Esophagus muscularis mucosa (tissue), 4 donors: ENCODE data around the gene GCC1. TPM values are rescaled to one million over a fixed set of nuclear protein-coding genes. Genes with fewer than 3 reads are reported as not detected.

Experiments used
- DNase-seq: peaks from one replicate; pipeline ENCODE4 v3.0.0-alpha.2; 2017; ENCODE audit errors: extremely low spot score
- H3K27ac ChIP-seq, 4 donors: fragments of 200-600 bp; sonication (generic); replicated peaks in 1 of 4; 1 replicate in 3 of 4; 2 replicates in 1 of 4; pipeline ENCODE4 v1.5.1; 2016 to 2019; ENCODE audit warnings: mild to moderate bottlenecking in 1 of 4
- H3K27me3 ChIP-seq, 4 donors: fragments of 200-600 bp; sonication (generic); one replicate each; pipeline versions ENCODE4 v1.5.1 to v1.6.0; 2016 to 2019
- H3K36me3 ChIP-seq, 4 donors: fragments of 200-600 bp; sonication (generic); one replicate each; pipeline ENCODE4 v1.5.1; 2016 to 2019
- H3K4me1 ChIP-seq, 4 donors: fragments of 200-600 bp; sonication (generic); one replicate each; pipeline ENCODE4 v1.5.1; 2016 to 2019
- H3K4me3 ChIP-seq, 4 donors: fragments of 200-600 bp; sonication (generic); 1 replicate in 2 of 4; 2 replicates in 2 of 4; pipeline ENCODE4 v1.5.1; 2016 to 2019; ENCODE audit warnings: mild to moderate bottlenecking in 4 of 4, moderate library complexity in 1 of 4
- H3K9me3 ChIP-seq, 4 donors: fragments of 200-600 bp; sonication (generic); 1 replicate in 3 of 4; 2 replicates in 1 of 4; pipeline ENCODE4 v1.5.1; 2016 to 2019
- EP300 ChIP-seq: sonication (generic); formaldehyde crosslinking; IDR thresholded peaks from one replicate; pipeline ENCODE4 v1.6.1; 2017; ENCODE audit warnings: antibody characterized with exemption
- POLR2A ChIP-seq: fragments of 450-650 bp; IDR thresholded peaks from one replicate; pipeline ENCODE4 v1.6.1; 2017; ENCODE audit warnings: antibody characterized with exemption, moderate library complexity, mild to moderate bottlenecking, low read depth
- POLR2AphosphoS5 ChIP-seq, 2 donors: sonication (generic); formaldehyde crosslinking; IDR thresholded peaks; one replicate each; pipeline ENCODE4 v1.6.1; 2017; ENCODE audit warnings: antibody characterized with exemption in 2 of 2
- WGBS: methylation state at CpG from one replicate; pipeline ENCODE4 v1.1.5; 2018; 5-methylcytosine and 5-hydroxymethylcytosine counted together
- intact Hi-C: fragments of 100-400 bp; cut with DNase I; formaldehyde crosslinking; loops from one replicate; pipeline ENCODE4 v1.15.1; 2023
- total RNA-seq, 4 donors: library from RNA; depleted of rRNA; stranded (reverse); fragments of >200 nt; gene quantifications; one replicate each; pipeline versions ENCODE4 v1.1.0 to v1.2.1, GENCODE V29; 2016
- TF ChIP-seq, protein P1 (sequence below), 3 experiments: fragments of 200-600 bp in 2 of 3; fragments of 450-650 bp in 1 of 3; sonication (generic) in 2 of 3; IDR thresholded peaks; one replicate each; pipeline ENCODE4 v1.5.1; 2017 to 2019; ENCODE audit warnings: antibody characterized with exemption in 3 of 3, mild to moderate bottlenecking in 2 of 3, moderate library complexity in 1 of 3

The GCC1 gene
- total RNA-seq, 4 donors from 2014 or later = 11.6 to 17.3 (median 14.7) TPM

DNA sequence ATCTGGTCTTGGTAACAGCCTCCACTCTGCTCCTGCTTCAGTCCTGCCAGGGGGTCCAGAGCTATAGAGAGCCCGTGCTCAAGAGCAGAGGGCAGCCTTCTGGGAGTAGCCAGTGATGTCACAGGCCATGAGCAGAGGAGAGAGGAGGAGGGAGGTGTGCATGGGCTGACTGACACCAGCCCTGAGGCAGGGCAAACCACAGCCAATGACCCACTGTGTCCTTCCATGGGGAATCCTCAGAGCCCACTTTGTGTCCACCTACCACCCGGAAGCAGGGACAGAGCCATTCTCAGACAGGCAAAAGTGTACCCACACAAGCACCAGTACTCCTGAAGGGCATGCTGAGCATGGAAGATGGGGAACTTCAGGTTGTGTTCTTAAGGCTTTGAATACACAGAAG, 32.6 kb upstream of the GCC1 start, which contains the start of gene PAX4:
PAX4 (minus strand) TSS at position 101 of the 400 bp plus-strand sequence. CDS start 2,214 bp downstream, outside the sequence.
- Histone ChIP-seq H3K36me3 (no peaks in the 10 kb centered on the region), H3K4me1 (no peaks in the 10 kb centered on the region), H3K9me3 (no peaks in the 10 kb centered on the region), H3K4me3 (no peak within 1 kb of the TSS), H3K27ac (no peak within 1 kb of the TSS), H3K27me3 (peaks cover 0 to 76% (median 2%) of the 10 kb centered on the region in 4 donors)
- no peak for TF ChIP-seq POLR2A
- no peak for TF ChIP-seq EP300
- no peak for TF ChIP-seq POLR2AphosphoS5 (IDR thresholded peaks at IDR 0.05)
- intact Hi-C loops = no loop called here
- no peak for DNase-seq
- 64% methylated on average over 2 of the region's 2 CpGs for WGBS

GRCh38 chr7:127616724-127617123, 31.3 kb upstream of the GCC1 start:
- Histone ChIP-seq H3K36me3 (no peaks in the 10 kb centered on the region), H3K9me3 (no peaks in the 10 kb centered on the region), H3K4me3 (no peak overlapping the region), H3K27ac (no peak overlapping the region), H3K4me1 (no peaks in the 10 kb centered on the region), H3K27me3 (peaks cover 0 to 79% (median 2%) of the 10 kb centered on the region in 4 donors)
- WGBS = 93% methylated on average over 5 of the region's 5 CpGs
- intact Hi-C loops = no loop called here
- no peak for TF ChIP-seq POLR2A
- TF ChIP-seq EP300 = no peak
- TF ChIP-seq, protein P1, sequence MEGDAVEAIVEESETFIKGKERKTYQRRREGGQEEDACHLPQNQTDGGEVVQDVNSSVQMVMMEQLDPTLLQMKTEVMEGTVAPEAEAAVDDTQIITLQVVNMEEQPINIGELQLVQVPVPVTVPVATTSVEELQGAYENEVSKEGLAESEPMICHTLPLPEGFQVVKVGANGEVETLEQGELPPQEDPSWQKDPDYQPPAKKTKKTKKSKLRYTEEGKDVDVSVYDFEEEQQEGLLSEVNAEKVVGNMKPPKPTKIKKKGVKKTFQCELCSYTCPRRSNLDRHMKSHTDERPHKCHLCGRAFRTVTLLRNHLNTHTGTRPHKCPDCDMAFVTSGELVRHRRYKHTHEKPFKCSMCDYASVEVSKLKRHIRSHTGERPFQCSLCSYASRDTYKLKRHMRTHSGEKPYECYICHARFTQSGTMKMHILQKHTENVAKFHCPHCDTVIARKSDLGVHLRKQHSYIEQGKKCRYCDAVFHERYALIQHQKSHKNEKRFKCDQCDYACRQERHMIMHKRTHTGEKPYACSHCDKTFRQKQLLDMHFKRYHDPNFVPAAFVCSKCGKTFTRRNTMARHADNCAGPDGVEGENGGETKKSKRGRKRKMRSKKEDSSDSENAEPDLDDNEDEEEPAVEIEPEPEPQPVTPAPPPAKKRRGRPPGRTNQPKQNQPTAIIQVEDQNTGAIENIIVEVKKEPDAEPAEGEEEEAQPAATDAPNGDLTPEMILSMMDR (IDR thresholded peaks at IDR 0.05) = no peak
- no peak for TF ChIP-seq POLR2AphosphoS5 (IDR thresholded peaks at IDR 0.05)
- no peak for DNase-seq

GRCh38 chr7:127612263-127612662, 26.9 kb upstream of the GCC1 start:
- no peak overlapping the region for H3K4me3 ChIP-seq
- no peaks in the 10 kb centered on the region for H3K4me1 ChIP-seq
- no peak for DNase-seq
- peaks cover 0 to 8% (median 0%) of the 10 kb centered on the region in 4 donors for H3K9me3 ChIP-seq
- no peaks in the 10 kb centered on the region for H3K36me3 ChIP-seq
- peaks cover 0 to 46% (median 0%) of the 10 kb centered on the region in 4 donors for H3K27me3 ChIP-seq
- TF ChIP-seq POLR2A (no peak), POLR2AphosphoS5 (IDR thresholded peaks at IDR 0.05) (no peak), EP300 (no peak)
- TF ChIP-seq, protein P1 (IDR thresholded peaks at IDR 0.05) = no peak
- WGBS = 95% methylated on average over 1 of the region's 1 CpG
- H3K27ac ChIP-seq = no peak overlapping the region
- intact Hi-C loops = no loop called here

GRCh38 chr7:127609297-127609696, 23.9 kb upstream of the GCC1 start:
- Histone ChIP-seq H3K4me1 (no peaks in the 10 kb centered on the region), H3K36me3 (no peaks in the 10 kb centered on the region), H3K4me3 (no peak overlapping the region), H3K27me3 (peaks cover 0 to 19% (median 0%) of the 10 kb centered on the region in 4 donors), H3K9me3 (peaks cover 0 to 8% (median 0%) of the 10 kb centered on the region in 4 donors), H3K27ac (no peak overlapping the region)
- TF ChIP-seq EP300 (no peak), POLR2A (no peak), POLR2AphosphoS5 (IDR thresholded peaks at IDR 0.05) (no peak)
- TF ChIP-seq, protein P1 (IDR thresholded peaks at IDR 0.05) = no peak
- DNase-seq = no peak
- 100% methylated on average over 1 of the region's 6 CpGs for WGBS
- intact Hi-C loops = no loop called here

DNA sequence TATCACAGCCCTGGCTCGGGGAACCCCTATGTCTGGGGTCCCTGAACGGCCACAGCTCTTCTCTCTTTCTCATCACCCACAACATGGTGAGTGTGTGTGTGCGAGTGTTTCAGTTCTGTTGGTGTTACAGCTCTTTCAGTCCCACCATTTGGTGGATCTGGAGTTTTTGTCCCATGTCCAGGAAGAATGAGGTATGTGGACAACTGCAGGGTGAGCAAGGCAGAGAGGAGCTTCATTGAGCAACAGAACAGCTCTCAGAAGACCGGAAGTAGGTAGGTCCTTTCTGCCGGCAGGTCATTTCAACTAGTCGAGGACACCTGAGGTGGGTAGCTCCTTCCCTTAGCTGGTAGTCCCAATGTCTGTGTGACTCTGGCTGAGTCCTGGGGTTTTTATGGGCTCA, 23.1 kb upstream of the GCC1 start:
- WGBS = 93% methylated on average over 5 of the region's 6 CpGs
- Histone ChIP-seq H3K4me3 (no peak overlapping the region), H3K9me3 (peaks cover 0 to 8% (median 0%) of the 10 kb centered on the region in 4 donors), H3K27me3 (peaks cover 0 to 13% (median 0%) of the 10 kb centered on the region in 4 donors), H3K27ac (no peak overlapping the region), H3K36me3 (no peaks in the 10 kb centered on the region), H3K4me1 (no peaks in the 10 kb centered on the region)
- no peak for DNase-seq
- TF ChIP-seq EP300 (no peak), POLR2AphosphoS5 (IDR thresholded peaks at IDR 0.05) (no peak), POLR2A (no peak)
- TF ChIP-seq, protein P1 (IDR thresholded peaks at IDR 0.05) = no peak
- intact Hi-C loops = no loop called here
